ENCODE data around the gene PSMC2. TPM values are rescaled to one million over a fixed set of nuclear protein-coding genes. Genes with fewer than 3 reads are reported as not detected.

PSMC2 gene
- total RNA-seq, 1 donor from 2014 or later = 182 TPM

DNA sequence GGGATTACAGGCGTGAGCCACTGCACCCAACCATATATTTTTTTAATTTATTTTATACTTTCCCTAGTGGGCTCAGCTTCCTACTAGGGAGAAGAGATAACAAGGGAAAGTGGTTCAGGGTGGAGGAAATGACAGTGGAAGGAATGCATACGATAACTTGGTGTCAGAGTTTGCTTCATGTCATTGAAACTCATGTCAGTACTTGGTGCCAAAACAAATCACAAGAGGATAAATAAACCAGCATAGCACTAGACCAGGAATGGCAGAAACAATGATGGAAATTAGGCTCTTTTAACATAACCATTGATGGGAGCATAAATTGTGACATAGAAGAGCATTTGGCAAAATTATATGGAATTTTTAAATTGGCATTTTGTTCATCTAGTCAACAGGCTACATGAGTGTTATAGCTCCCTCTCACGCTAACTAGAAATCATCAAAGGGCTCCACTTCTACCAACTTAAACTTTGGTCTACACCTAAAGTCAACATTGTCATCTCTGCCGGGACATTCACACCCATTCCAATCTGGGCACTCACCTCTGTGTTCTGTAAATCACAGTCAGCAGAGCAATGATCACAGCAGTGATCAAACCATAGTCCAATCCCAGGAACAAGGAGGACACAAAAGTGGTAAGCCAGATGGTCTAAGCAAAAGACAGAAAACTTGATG is 41.2 kb downstream of the PSMC2 start:
- TF ChIP-seq, protein P1, sequence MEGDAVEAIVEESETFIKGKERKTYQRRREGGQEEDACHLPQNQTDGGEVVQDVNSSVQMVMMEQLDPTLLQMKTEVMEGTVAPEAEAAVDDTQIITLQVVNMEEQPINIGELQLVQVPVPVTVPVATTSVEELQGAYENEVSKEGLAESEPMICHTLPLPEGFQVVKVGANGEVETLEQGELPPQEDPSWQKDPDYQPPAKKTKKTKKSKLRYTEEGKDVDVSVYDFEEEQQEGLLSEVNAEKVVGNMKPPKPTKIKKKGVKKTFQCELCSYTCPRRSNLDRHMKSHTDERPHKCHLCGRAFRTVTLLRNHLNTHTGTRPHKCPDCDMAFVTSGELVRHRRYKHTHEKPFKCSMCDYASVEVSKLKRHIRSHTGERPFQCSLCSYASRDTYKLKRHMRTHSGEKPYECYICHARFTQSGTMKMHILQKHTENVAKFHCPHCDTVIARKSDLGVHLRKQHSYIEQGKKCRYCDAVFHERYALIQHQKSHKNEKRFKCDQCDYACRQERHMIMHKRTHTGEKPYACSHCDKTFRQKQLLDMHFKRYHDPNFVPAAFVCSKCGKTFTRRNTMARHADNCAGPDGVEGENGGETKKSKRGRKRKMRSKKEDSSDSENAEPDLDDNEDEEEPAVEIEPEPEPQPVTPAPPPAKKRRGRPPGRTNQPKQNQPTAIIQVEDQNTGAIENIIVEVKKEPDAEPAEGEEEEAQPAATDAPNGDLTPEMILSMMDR (IDR thresholded peaks at IDR 0.05; ENCODE audit: insufficient read depth, low read length, severe bottlenecking) = no peak
- H3K27me3 ChIP-seq (ENCODE audit: control insufficient read depth, insufficient read depth, low read length) = no peaks in the 10 kb centered on the region
- no peaks in the 10 kb centered on the region for H3K36me3 ChIP-seq (ENCODE audit: control insufficient read depth, insufficient read depth, low read length)
- H3K4me3 ChIP-seq (ENCODE audit: low read depth, low read length) = no peak overlapping the region
- FAIRE-seq = no peak
- DNase-seq (ENCODE audit: low read depth) = no peak

DNA sequence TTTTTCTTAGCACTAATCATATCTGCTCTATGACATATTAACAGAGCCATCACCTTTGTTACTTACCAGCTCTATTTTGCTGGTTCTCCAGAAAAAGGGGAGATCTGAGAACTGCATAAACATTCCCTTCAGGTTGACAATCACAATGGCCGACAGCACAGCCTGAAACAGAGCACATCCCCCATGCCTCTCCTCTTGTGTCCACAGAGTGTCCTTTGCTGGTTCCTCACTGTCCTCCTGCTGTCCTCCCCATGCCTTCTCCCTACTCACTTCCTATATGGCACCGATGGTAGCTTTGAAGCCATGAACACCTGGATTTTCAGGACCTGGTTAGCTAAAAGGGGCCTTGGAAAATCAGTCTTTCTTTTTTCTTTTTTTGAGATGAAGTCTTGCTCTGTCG is 41.8 kb downstream of the PSMC2 start:
- TF ChIP-seq, protein P1 (IDR thresholded peaks at IDR 0.05; ENCODE audit: insufficient read depth, low read length, severe bottlenecking) = no peak
- no peaks in the 10 kb centered on the region for H3K36me3 ChIP-seq (ENCODE audit: control insufficient read depth, insufficient read depth, low read length)
- no peak for FAIRE-seq

DNA sequence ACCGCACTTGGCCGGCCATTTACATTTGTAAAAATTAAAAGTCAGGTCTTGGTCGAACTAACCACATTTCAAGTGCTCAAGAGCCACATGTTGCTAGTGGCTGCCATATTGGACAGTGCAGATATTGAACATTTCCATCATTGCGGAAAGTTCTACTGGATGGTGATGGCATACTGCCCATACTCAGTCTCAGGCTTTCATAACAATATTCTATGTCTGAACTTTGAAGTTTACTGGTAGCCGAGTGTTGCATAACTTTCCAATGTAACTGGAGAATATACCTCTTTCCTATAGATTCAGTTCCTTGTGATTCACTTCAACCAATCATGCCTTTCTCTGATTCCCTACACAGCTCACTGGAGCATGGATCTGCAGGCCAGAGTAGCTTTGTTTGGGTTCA is 43.7 kb downstream of the PSMC2 start:
- DNase-seq (ENCODE audit: low read depth) = no peak
- no peak overlapping the region for H3K4me3 ChIP-seq (ENCODE audit: low read depth, low read length)
- TF ChIP-seq, protein P1 (IDR thresholded peaks at IDR 0.05; ENCODE audit: insufficient read depth, low read length, severe bottlenecking) = no peak
- no peaks in the 10 kb centered on the region for H3K36me3 ChIP-seq (ENCODE audit: control insufficient read depth, insufficient read depth, low read length)
- H3K27me3 ChIP-seq (ENCODE audit: control insufficient read depth, insufficient read depth, low read length) = no peaks in the 10 kb centered on the region
- no peak for FAIRE-seq

More for the DNA sequence above, 41.8 kb downstream of the PSMC2 start:
- Histone ChIP-seq H3K27me3 (ENCODE audit: control insufficient read depth, insufficient read depth, low read length) (no peaks in the 10 kb centered on the region), H3K4me3 (ENCODE audit: low read depth, low read length) (no peak overlapping the region)
- DNase-seq (ENCODE audit: low read depth) = no peak

DNA sequence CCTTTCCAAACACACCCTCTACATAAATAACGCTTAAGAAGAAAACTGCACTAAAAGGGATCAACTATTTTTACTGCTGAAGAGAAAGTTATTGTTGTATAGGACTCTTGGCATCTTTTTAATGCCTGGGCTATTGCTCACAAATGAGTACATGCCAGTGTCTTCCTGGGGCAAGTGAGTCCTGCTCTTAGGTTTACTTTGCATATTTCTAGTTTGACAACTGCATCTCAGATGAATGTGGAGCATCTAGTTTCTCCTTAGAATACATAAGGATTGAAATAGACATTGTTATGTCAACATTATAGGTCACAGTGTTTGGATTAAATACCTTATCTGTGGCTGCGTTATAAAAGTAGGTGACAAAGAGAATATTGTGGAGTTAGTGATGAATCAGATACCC is 44.5 kb downstream of the PSMC2 start:
- TF ChIP-seq, protein P1 (IDR thresholded peaks at IDR 0.05; ENCODE audit: insufficient read depth, low read length, severe bottlenecking) = no peak
- H3K27me3 ChIP-seq (ENCODE audit: control insufficient read depth, insufficient read depth, low read length) = no peaks in the 10 kb centered on the region
- H3K36me3 ChIP-seq (ENCODE audit: control insufficient read depth, insufficient read depth, low read length) = no peaks in the 10 kb centered on the region
- peak; percentile 8 for DNase-seq (ENCODE audit: low read depth)
- no peak overlapping the region for H3K4me3 ChIP-seq (ENCODE audit: low read depth, low read length)
- FAIRE-seq = no peak

DNA sequence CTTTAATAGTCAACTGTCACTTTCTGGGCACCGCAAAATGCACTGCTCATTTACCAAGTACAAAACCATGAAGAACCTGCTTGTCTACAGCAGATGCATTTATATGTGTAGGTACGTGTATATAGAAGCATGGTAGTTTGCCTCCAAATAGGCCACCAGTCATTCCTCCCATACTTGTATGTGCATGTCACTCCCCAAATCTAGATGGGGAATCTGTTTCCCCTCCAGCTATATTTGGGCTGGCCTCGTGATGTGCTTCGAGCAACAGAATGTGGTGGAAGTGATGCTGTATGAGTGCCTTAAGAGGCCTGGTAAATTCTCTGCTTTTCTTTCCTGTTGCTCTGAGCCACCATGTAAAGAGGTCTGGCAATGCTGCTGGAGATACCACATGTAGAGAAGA is 47.1 kb downstream of the PSMC2 start:
- no peaks in the 10 kb centered on the region for H3K27me3 ChIP-seq (ENCODE audit: control insufficient read depth, insufficient read depth, low read length)
- H3K36me3 ChIP-seq (ENCODE audit: control insufficient read depth, insufficient read depth, low read length) = no peaks in the 10 kb centered on the region
- TF ChIP-seq, protein P1 (IDR thresholded peaks at IDR 0.05; ENCODE audit: insufficient read depth, low read length, severe bottlenecking) = no peak
- DNase-seq (ENCODE audit: low read depth) (no peak), FAIRE-seq (no peak)
- H3K4me3 ChIP-seq (ENCODE audit: low read depth, low read length) = no peak overlapping the region

DNA sequence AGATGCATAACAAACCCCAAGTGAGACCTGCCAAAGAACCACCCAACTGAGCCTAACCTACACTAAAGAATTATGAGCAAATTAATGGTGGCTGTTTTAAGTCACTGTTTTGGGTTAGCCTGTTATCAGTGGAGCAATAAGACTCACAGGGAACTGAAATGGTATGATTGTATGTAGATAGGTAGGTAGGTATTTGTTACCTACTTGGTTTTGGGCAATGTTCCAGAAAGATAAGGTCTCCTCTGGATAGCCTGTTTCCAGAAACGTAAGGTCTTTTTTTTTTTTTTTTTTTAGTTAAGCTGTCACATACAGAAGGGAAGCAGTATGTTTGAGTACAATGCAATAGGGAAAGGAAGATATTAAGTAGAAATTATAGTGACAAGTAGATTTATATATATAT is 47.6 kb downstream of the PSMC2 start:
- FAIRE-seq (no peak), DNase-seq (ENCODE audit: low read depth) (no peak)
- TF ChIP-seq, protein P1 (IDR thresholded peaks at IDR 0.05; ENCODE audit: insufficient read depth, low read length, severe bottlenecking) = no peak
- no peak overlapping the region for H3K4me3 ChIP-seq (ENCODE audit: low read depth, low read length)
- H3K36me3 ChIP-seq (ENCODE audit: control insufficient read depth, insufficient read depth, low read length) = no peaks in the 10 kb centered on the region
- H3K27me3 ChIP-seq (ENCODE audit: control insufficient read depth, insufficient read depth, low read length) = no peaks in the 10 kb centered on the region

Measured in bronchial epithelial cell (primary cell).